HG03520 (cell line): ENCODE results near the gene S100A1.
"Not testable (repeated sequence)": the region's sequence is repeated elsewhere in the genome, so short reads cannot be mapped to it uniquely, and the experiment has no call there.

Experiments used
- ATAC-seq: cut with Tn5 transposase; IDR thresholded peaks from one replicate; pipeline ENCODE4 v1.9.1; 2021; ENCODE audit warnings: mild to moderate bottlenecking, moderate library complexity; ENCODE audit not compliant: unreplicated experiment

Gene S100A1

GRCh38 chr1:153651771-153652170, 23.5 kb downstream of the S100A1 start:
- no peak for ATAC-seq

DNA sequence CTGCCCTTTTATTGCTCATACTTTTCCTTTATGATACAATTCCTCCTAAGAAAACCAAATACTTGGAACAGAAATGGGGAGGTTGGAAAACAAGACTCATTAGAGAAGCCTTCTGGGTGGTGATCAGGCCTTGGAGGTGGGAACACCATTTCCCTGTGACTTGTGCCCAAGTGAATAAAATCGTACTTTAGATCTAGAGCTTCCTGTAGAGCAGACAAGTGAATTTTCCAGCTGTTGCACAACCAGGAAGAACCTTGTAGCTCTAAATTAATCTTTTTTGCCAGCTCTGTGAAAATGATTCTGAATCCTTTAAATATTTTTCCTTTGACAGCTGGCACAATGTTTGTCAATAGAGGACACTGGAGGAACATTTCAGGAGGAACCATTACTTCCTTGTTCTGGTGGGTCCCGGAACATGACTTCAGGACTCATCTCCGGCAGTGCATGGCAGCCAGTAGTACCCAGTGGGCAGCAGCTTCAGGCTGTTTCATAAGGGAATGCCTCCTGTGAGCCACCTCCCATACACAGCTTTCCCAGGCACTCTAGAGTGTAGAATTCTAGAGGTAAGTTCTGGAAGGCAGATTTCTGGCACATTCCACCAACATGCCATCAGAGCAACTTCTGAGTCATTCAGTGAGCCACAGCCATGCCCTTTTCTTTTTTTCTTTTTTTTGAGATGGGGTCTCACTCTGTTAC, 24.7 kb downstream of the S100A1 start:
- ATAC-seq, result no peak

- ATAC-seq, result no peak
These were observed 27.1 kb downstream of the S100A1 start for GRCh38 chr1:153655333-153655732.

DNA sequence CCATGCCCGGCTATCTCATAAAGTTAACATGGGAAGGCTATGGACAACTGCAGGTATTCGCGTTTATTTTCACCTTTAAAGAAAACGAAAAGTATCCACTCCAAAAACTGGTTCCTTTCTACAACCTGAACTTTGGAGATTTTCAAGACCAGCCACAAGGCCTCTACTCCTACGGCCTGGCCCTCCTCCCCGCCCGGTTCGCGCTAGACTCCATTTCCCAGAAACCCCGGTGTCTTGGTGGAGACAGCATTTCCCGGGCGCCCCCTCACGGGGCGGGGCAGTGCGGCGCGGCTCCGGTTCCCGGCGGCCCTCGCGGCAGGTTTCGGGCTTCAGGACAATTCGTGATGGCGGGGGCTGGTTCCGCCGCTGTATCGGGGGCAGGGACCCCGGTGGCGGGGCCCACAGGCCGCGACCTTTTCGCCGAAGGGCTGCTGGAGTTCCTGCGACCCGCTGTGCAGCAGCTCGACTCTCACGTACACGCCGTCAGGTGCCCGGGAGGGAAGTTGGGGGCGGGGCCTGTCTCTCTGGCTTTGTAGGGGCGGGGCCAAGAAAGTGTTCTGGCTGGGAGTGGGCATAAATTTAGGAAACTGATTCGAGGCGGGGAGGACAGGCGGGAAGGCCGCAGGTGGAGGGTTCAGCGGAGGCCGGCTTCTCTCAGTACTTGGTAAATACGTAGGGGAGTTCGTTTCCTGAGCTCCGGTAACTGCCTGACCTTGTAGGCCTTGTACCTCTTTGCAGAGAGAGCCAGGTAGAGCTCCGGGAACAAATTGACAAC, 30.4 kb downstream of the S100A1 start, which contains the start of gene SNAPIN:
Gene SNAPIN, plus strand, starts transcription at position 304 of the 775 bp plus-strand sequence. Its CDS starts 41 bp downstream, at position 345.
- ATAC-seq, result peak; percentile 89

DNA sequence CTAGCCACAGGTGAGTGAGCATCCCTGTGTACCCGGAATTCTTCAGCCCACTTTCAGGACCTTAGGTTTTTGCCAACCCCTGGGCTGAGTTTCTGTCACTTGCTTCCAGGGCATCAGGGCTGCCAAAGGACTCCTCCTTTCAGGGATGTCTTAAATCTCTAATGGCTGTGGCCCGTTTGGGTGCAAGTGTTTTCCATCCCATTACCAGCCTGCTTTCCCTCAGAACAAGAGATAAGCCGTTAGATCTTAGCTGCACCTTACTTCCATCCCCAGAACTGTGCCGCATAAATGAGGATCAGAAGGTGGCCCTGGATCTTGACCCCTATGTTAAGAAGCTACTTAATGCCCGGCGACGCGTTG, 30.9 kb downstream of the S100A1 start:
- ATAC-seq, result no peak

GRCh38 chr1:153659656-153660055, 31.4 kb downstream of the S100A1 start:
- ATAC-seq, result no peak

- ATAC-seq, result no peak
These were observed 33.0 kb downstream of the S100A1 start for GRCh38 chr1:153661111-153661708.

- no peak for ATAC-seq
These were observed 34.0 kb downstream of the S100A1 start for GRCh38 chr1:153662269-153662668.

- no peak for ATAC-seq
These were observed 35.0 kb downstream of the S100A1 start for GRCh38 chr1:153663211-153663610.

DNA sequence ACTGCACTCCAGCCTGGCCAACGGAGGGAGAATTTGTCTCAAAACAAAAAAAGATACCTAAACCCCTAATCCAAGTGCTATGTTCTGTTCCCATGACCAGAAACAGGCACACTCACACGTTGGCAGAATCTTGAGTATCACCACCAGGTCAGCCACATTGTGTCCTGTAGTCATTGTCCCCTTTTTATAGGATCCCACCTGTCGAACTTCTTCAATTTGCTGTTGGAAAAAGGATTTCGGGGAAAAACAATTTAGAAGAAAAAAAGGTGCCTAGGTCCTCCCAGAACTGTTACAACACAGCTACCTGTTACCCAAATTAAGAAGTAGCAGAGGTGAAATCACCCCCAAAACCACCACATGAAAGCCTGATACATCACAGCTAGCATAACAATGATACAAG, 39.2 kb downstream of the S100A1 start:
- no peak for ATAC-seq

DNA sequence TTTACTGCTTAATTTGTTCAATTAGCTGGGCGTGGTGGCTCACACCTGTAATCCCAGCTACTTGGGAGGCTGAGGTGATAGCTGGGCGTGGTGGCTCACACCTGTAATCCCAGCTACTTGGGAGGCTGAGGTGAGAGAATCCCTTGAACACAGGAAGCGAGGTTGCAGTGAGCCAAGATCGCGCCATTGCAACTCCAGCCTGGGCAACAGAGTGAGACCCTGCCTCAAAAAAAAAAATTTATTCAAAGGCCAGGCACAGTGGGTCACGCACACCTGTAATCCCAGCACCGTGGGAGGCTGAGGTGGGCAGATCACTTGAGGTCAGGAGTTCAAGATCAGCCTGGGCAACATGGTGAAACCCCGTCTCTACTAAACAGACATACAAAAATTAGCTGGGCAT, 40.4 kb downstream of the S100A1 start:
- ATAC-seq, result not testable (repeated sequence)

DNA sequence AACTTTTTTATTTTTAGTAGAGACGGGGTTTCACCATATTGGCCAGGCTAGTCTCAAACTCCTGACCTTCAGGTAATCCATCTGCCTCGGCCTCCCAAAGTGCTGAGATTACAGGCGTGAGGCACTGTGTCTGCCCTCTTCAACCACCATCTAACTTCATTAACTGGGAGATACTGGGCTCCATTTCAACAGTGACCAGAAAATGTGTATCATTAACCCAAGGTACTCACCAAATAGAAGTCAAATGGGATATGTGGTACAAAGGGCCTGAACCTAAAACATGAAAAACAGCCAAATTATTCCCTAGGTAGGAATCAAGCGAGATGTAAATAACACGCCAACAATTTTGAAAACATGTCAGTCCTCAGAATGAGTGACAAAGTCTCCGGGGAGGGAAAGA, 41.4 kb downstream of the S100A1 start:
- ATAC-seq, result no peak

DNA sequence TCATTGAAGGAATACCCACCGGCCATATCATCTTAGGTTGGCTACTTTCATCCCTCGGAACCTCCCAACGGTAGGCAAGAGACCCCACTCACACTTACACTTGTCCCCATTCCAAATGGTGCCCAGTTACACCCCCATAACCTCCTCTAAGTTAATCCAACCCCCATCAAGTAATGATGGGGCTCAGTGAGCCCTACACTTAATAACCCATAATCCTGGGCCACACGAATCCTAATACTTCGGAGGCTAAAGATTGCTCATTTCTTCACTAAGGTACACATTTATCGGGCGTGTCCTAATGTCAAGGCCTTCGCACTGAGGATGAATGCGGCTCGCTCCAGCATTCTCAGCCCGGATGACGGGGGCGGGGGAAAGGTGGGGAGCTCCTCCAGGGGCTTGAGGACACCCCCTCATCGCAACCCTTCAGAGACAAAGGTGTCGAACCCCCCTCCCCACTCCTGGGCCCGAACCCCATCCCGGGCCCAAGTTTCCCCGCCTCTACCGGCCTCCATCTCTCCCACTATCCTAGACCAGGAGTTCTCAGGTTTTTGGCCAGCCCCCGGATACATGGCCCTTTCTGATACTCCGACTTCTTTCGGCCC, 42.1 kb downstream of the S100A1 start:
- ATAC-seq, result no peak

GRCh38 chr1:153670859-153671627, 42.8 kb downstream of the S100A1 start, which contains the start of gene ILF2:
TSS of gene ILF2 (minus strand) at chr1:153670993. CDS start at chr1:153670922, 71 bp downstream.
- ATAC-seq, result peak; percentile 92

DNA sequence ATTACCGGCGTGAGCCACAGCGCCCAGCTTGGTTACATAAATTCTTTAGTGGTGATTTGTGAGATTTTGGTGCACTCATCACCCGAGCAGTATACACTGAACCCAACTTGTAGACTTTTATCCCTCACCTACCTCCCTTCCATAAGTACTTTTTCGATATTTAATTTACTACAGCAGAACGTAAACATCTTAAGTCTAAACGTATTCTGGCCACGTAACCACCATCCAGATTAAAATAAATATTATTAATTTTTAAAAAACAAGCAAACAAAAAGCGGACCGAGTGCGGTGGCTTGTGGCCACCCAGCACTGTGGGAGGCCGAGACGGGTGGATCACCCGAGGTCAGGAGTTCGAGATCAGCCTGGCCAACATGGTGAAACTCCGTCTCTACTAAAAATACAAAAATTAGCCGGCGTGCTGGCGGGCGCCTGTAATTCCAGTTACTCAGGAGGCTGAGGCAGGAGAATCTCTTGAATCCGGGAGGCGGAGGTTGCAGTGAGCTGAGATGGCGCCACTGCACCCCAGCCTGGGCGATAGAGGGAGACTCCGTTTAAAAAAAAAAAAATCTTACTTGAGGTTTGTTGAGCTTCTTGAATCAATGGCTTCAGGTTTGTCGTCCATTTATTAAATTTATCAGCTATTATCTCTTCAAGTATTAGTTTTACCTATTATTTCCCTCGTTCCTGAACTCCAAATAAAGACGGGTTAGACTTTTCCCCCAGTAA, 43.6 kb downstream of the S100A1 start:
- ATAC-seq, result peak; percentile 12

DNA sequence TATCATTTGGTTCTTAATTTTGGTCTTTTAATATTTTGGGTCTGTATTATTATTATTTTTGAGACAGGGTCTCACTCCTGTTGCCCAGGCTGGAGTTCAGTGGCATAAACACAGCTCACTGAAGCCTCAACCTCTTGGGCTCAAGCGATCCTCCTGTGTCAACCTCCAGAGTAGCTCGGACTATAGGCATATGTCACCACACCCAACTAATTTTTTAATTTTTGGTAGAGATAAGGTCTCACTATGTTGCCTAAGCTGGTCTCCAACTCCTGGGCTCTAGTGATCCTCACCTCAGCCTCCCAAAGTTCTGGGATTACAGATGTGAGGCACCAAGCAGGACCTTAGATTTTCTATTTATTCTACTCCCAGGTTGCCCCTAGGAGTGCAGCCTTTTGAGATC, 45.3 kb downstream of the S100A1 start:
- ATAC-seq, result no peak

DNA sequence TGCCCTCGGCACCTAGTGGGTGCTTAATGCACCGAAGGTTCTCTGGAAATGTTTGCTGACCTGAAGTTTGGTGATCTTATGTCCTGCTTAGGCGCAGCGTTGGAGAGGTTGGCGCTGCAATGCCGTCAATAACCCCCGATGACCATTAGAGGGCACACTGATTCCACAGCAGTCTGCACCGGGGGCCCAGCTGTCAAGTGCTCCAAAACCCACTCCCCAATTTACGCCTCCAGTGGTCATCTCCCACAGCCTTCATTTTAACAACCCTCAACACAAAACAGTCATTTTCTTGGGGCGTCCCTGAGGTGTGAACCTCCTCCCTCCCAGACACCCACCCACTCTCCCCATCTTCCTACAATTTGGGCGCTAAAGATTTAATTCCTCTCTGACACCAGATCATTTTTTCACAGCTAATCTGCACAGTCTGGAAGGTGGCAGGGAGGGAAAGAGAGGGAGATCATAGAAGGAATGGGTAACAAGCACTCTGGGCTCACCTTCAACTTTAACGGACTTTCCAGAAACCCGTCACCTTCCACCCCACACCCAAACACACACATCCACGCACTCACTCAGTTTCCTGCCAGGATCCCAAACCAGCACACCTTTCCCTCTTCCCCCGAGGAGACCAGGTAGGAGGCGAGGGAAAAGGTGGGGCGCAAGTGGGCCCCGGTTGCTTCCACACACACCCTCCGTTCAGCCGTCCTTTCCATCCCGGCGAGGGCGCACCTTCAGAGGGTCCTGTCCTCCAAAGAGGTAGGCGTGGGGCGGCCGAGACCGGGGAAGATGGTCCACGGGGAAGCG, 49.7 kb downstream of the S100A1 start:
- no peak for ATAC-seq

DNA sequence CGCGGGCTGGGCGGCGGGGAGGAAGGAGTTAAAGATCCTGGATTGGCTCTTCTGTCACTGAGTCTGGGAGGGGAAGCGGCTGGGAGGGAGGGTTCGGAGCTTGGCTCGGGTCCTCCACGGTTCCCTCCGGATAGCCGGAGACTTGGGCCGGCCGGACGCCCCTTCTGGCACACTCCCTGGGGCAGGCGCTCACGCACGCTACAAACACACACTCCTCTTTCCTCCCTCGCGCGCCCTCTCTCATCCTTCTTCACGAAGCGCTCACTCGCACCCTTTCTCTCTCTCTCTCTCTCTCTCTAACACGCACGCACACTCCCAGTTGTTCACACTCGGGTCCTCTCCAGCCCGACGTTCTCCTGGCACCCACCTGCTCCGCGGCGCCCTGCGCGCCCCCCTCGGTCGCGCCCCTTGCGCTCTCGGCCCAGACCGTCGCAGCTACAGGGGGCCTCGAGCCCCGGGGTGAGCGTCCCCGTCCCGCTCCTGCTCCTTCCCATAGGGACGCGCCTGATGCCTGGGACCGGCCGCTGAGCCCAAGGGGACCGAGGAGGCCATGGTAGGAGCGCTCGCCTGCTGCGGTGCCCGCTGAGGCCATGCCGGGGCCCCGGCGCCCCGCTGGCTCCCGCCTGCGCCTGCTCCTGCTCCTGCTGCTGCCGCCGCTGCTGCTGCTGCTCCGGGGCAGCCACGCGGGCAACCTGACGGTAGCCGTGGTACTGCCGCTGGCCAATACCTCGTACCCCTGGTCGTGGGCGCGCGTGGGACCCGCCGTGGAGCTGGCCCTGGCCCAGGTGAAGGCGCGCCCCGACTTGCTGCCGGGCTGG, 50.5 kb downstream of the S100A1 start, which contains the start of gene NPR1:
Gene NPR1, plus strand, starts transcription at position 170 of the 818 bp plus-strand sequence. Its CDS starts 421 bp downstream, at position 591.
- ATAC-seq, result no peak
